Left colon (tissue), 2 donors: ENCODE results near the gene TIAM1. TPM values are rescaled to one million over a fixed set of nuclear protein-coding genes. Genes with fewer than 3 reads are reported as not detected.

Experiments used
- ATAC-seq: fragments of 200-7000 bp; cut with Tn5 transposase; one replicate; pipeline ENCODE4 v1.9.1; 2020; ENCODE audit warnings: mild to moderate bottlenecking, moderate library complexity
- DNase-seq, 2 donors: peaks; one replicate each; pipeline ENCODE4 v3.0.0-alpha.2; 2020
- intact Hi-C, 2 donors: fragments of 100-400 bp; cut with DNase I in 1 of 2; cut with micrococcal nuclease in 1 of 2; formaldehyde crosslinking; loops; one replicate each; pipeline versions ENCODE4 v1.11.2 to v1.14.0; 2022; cut with DNase I, micrococcal nuclease
- total RNA-seq, 2 donors: library from RNA; stranded (reverse); fragmentation: NEBNext Ultra II Directional; extraction: Animal tissue kit (Norgen Biotek cat#: 25700); gene quantifications; one replicate each; pipeline ENCODE4 v1.2.1, GENCODE V29; 2021
- donor health status: DM: no; HTN: no; CAD: no.
- donor health status: DM: yes; HTN: yes; CAD: no.

The TIAM1 gene
- total RNA-seq, 2 donors from 2014 or later: 6.4 to 6.9 TPM

GRCh38 chr21:31266241-31266640 lies 77.8 kb downstream of the TIAM1 start:
- ATAC-seq: no peak
- no peak for DNase-seq
- intact Hi-C loops: no loop called here

- DNase-seq (no peak), ATAC-seq (no peak)
- intact Hi-C loops: no loop called here
These were observed 78.6 kb downstream of the TIAM1 start for GRCh38 chr21:31265366-31266013.

GRCh38 chr21:31264574-31264973 lies 79.5 kb downstream of the TIAM1 start:
- ATAC-seq: no peak
- intact Hi-C loops: no loop called here

GRCh38 chr21:31262728-31263127 lies 81.3 kb downstream of the TIAM1 start:
- intact Hi-C loops: no loop called here
- ATAC-seq (no peak), DNase-seq (no peak)

More at GRCh38 chr21:31264574-31264973, 79.5 kb downstream of the TIAM1 start:
- DNase-seq: no peak

GRCh38 chr21:31261759-31262158 lies 82.3 kb downstream of the TIAM1 start:
- no peak for ATAC-seq
- intact Hi-C loops: no loop called here
- DNase-seq: no peak

- DNase-seq: no peak
- ATAC-seq: no peak
- intact Hi-C loops: no loop called here
These were observed 83.3 kb downstream of the TIAM1 start for GRCh38 chr21:31260790-31261189.

- intact Hi-C loops: no loop called here
- no peak for DNase-seq
- no peak for ATAC-seq
These were observed 86.0 kb downstream of the TIAM1 start for GRCh38 chr21:31258073-31258472.

- no peak for DNase-seq
- intact Hi-C loops: no loop called here
- no peak for ATAC-seq
These were observed 86.8 kb downstream of the TIAM1 start for GRCh38 chr21:31257265-31257664.

- no peak for DNase-seq
- ATAC-seq: no peak
- intact Hi-C loops: no loop called here
These were observed 88.2 kb downstream of the TIAM1 start for GRCh38 chr21:31255896-31256295.

- intact Hi-C loops: no loop called here
- no peak for DNase-seq
- ATAC-seq: no peak
These were observed 89.0 kb downstream of the TIAM1 start for GRCh38 chr21:31255036-31255435.

- ATAC-seq: no peak
- no peak for DNase-seq
- intact Hi-C loops: no loop called here
These were observed 89.9 kb downstream of the TIAM1 start for GRCh38 chr21:31254131-31254530.

GRCh38 chr21:31253684-31254083 lies 90.4 kb downstream of the TIAM1 start:
- ATAC-seq (no peak), DNase-seq (no peak)
- intact Hi-C loops: no loop called here

GRCh38 chr21:31252611-31253010 lies 91.5 kb downstream of the TIAM1 start:
- intact Hi-C loops: no loop called here

GRCh38 chr21:31252091-31252490 lies 92.0 kb downstream of the TIAM1 start:
- ATAC-seq (no peak), DNase-seq (no peak)

More at GRCh38 chr21:31252611-31253010, 91.5 kb downstream of the TIAM1 start:
- ATAC-seq (no peak), DNase-seq (no peak)

GRCh38 chr21:31251686-31252085 lies 92.4 kb downstream of the TIAM1 start:
- no peak for DNase-seq
- ATAC-seq: no peak
- intact Hi-C loops: no loop called here

More at GRCh38 chr21:31252091-31252490, 92.0 kb downstream of the TIAM1 start:
- intact Hi-C loops: no loop called here

- ATAC-seq (no peak), DNase-seq (no peak)
- intact Hi-C loops: no loop called here
These were observed 95.5 kb downstream of the TIAM1 start for GRCh38 chr21:31248598-31248997.

GRCh38 chr21:31243611-31244010 lies 100.5 kb downstream of the TIAM1 start:
- DNase-seq (no peak), ATAC-seq (no peak)
- intact Hi-C loops: no loop called here

- DNase-seq (no peak), ATAC-seq (no peak)
- intact Hi-C loops: no loop called here
These were observed 107.5 kb downstream of the TIAM1 start for GRCh38 chr21:31236528-31236927.

GRCh38 chr21:31235671-31236450 lies 108.2 kb downstream of the TIAM1 start:
- intact Hi-C loops: no loop called here
- DNase-seq (no peak), ATAC-seq (no peak)

- DNase-seq (no peak), ATAC-seq (no peak)
- intact Hi-C loops: no loop called here
These were observed 109.1 kb downstream of the TIAM1 start for GRCh38 chr21:31234936-31235335.
